Stimulated activated CD4-positive, alpha-beta T cell treated with anti-CD3 and anti-CD28 coated beads, Interleukin-4, amount 100 ng/mL, for 48 hours (primary cell): ENCODE data around the gene GPX7.

Experiments used
- DNase-seq, 2 donors: peaks; one replicate each; pipeline ENCODE4 v3.0.0-alpha.2; 2020; ENCODE audit warnings: low read depth in 2 of 2

GPX7 gene

DNA sequence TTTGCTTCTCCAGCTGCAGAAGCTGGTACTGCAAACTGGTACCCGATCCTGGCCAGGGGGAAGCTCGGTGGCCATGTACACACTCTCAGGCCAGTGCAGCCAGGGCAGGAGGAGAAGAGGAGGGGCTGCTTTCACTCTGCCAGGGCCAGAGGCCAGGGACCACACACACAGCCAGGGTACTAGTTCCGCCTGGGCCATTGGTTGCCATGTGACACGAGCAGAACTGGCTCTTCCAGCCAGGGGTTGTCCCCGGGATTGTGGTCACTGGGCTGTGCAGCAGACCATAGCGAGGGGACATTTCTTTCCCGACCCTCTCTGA, 27.1 kb downstream of the GPX7 start:
- DNase-seq = no peak

DNA sequence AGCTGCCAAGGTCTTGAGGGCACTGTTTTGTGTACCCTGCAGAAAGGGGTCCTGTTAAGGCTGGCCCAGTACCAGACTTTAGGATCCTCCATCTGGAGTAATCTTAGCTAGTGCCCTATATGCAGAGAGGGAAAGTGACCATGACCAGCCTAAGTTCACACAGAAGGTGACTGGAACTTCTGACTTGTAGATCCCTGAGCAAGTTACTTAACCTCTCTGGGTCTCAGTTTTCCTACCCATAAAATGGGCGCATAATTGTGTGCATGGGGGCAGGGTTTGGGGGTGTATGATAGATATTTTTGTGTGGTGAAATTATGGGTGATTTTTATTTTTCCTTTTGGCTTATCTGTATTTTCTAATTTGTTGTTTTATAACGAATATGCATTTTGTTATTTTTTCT, 27.5 kb downstream of the GPX7 start:
- no peak for DNase-seq

- no peak for DNase-seq
Measured at GRCh38 chr1:52631759-52632331, 29.7 kb downstream of the GPX7 start.

GRCh38 chr1:52632732-52633290, 30.6 kb downstream of the GPX7 start, which contains the start of gene SHISAL2A:
TSS of gene SHISAL2A (plus strand) at chr1:52633168. CDS start at chr1:52633494, 326 bp downstream.
- peak; percentile 47 to 48 for DNase-seq

GRCh38 chr1:52633291-52633754, 31.2 kb downstream of the GPX7 start:
- DNase-seq = peak in 1 of 2 donors; percentile 16

DNA sequence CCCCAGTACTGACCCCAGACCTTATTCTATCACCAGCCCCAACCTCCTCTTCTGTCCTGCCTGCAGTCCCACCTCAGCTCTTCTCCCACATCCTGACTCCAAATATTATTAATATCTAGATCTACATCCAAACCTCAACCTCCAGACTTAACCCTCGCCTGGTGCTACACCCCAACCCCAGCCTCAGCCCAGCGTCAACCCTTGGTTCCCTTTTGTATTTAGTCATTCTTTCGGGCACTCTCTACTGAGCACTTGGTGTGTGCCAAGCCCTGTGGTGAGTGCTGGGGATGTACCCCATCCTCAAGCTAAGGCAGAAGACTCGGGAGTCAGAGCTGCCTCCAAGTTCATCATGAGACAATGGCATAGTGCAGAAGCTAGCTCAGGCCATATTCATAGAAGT, 31.9 kb downstream of the GPX7 start:
- peak in 1 of 2 donors; percentile 11 for DNase-seq

- DNase-seq = no peak
Measured at GRCh38 chr1:52635321-52636089, 33.3 kb downstream of the GPX7 start.

DNA sequence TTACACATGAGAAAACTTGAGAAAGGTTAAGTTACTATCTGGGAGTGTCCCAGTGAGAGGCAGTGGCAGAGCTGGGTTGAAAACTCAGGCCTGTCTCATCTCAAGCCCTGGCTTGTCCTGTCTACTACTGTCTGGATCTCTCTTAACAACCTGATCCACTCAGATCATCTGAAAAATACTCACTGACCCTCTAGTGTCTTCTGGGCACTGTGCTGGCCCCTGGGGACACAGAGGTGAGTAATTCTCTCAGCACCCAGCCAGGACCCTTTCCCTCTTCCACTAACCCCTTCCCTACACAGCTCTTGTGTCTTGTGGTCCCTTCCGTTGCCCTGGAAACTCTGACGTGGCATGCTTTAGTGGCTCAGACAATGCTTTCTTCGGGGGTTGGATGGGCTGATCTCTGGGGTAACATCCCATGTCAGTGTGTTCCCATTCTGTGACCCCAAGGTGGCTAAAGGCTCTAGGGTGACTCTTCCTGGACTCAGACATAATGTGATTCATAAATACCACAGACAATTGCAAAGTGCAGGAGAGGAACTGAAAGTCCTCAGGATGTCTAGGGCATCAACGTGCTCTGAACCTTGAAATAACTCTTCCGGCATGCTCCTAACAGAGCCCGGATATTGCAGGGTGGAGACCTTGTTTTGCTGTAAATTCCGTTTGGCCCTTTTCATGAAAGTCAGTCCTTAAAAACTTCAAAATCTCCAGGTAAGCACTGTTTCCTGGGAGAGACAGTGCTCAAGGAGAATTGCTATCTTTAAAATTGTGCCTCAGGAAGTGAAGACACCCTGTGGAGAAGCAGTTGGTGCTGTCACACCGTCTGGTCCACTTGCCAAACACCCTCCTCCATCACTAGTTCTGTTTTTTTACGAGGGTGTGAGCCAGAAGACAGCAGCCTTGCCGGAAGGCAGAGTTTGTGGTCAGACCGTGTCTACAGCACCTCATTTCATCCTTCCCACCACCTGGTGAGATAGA, 34.8 kb downstream of the GPX7 start:
- DNase-seq = no peak

DNA sequence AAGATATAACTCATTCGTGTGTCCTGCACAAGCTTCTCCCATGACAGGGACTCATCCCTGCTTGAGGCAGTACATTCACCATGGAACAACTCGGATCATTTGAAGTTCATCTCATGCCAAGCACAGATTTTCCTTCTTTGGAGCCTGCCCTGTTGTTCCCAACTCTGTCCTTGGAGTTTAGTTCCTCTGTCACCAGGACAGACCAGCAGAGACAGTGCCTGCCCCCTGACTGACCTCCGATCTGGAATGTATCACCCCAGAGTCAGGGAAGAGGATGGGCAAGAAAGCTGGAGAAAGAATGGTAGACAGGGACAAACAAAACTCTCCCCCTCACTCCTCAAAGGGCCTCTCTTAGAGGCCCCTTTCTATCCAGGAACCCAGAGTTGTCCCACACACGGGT, 35.8 kb downstream of the GPX7 start:
- no peak for DNase-seq

DNA sequence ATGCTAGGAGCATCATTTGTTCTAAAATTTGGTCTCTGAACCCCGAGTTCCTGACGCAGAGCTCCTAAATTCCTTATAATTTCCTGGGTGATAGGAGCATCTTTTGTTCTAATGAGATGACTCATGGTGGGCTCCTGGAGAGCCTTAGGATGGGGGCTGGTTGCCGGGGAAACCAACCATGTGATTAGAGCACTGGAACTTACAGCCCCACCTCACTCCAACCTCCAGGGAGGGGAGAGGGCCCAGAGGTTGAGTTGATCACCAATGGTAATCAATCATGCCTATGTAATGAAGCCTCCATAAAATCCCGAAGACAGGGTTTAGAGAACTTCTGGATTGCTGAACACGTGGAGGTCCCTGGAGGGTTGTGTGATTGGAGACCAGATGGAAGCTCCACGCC, 38.5 kb downstream of the GPX7 start:
- DNase-seq = no peak

DNA sequence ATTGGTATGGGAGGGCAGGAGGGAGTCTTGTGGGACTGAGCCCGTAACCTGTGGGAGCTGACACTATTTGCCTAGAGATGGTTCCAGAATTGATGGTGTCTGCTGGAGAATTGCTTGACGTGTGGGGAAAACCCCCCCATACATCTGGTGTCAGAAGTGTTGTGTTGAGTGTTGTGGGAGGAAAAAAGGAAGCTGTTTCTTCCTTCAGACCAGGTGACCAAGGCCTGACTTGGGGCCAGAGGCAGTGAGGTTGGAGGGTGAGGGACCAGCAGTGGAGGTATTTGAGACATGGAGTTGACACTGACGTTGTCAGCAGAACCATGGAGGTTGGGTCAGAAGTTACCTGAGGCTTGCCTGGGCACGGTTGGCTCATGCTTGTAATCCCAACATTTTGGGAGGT, 39.1 kb downstream of the GPX7 start:
- no peak for DNase-seq

GRCh38 chr1:52645261-52645660, 43.1 kb downstream of the GPX7 start:
- no peak for DNase-seq

DNA sequence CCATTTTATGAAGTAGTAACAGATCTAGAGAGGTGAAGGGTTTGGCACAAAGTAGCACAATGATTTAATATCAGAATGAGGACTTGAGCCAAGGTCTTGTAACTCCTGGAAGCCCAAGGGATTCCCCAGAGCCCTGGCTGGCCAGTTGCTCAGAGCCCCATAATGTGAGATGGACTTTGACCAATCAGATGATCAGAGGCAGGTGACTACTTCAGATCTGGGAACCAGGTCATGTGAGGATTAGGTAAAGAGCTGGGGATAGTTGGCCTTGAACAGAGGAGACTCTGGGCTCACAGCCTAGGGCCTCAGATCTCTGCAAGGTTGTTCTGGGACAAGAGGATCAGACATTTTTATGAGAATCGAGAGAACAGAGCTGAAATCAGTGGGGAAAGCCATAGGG, 49.7 kb downstream of the GPX7 start:
- DNase-seq = no peak

GRCh38 chr1:52653207-52653849, 51.2 kb downstream of the GPX7 start:
- no peak for DNase-seq

GRCh38 chr1:52654063-52654462, 51.9 kb downstream of the GPX7 start:
- DNase-seq = no peak

GRCh38 chr1:52657702-52658101, 55.5 kb downstream of the GPX7 start:
- no peak for DNase-seq
